GM18505 (cell line): ENCODE measurements around the gene ONECUT2.
"Not testable (repeated sequence)": the region's sequence is repeated elsewhere in the genome, so short reads cannot be mapped to it uniquely, and the experiment has no call there.

Source experiments
- ATAC-seq: cut with Tn5 transposase; IDR thresholded peaks from one replicate; pipeline ENCODE4 v1.9.1; 2021; ENCODE audit not compliant: unreplicated experiment
- POLR2A ChIP-seq: IDR thresholded peaks from 4 replicates; pipeline ENCODE4 v1.6.1; 2011; ENCODE audit warnings: borderline replicate concordance; ENCODE audit not compliant: insufficient read depth, insufficient read length; ENCODE audit errors: extremely low read depth

ONECUT2 gene

GRCh38 chr18:57498682-57499256 is 63.6 kb downstream of the ONECUT2 start:
- no peak for ATAC-seq
- no peak for TF ChIP-seq POLR2A

DNA sequence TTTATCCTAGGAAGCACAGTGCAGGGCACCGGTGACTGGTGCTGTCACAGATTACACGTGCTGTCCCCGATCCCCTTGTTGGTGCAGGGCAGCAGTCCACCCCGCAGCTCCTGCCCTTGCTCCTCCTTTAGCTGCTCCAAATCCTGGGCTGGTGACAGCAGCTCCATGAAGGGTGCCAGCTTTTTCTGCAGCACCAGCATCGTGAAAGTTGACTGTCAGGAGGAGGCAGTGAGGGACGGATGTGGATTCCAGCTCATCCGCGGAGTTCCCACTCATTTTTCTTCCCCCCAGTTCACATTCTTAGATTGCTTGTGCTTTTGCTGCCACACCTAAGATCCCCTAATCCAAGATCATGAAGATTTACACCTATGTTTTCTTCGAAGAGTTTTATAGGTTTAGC is 67.5 kb downstream of the ONECUT2 start:
- TF ChIP-seq POLR2A = no peak
- no peak for ATAC-seq

GRCh38 chr18:57505231-57505630 is 70.1 kb downstream of the ONECUT2 start:
- TF ChIP-seq POLR2A = no peak
- ATAC-seq = no peak

GRCh38 chr18:57516056-57516455 is 80.9 kb downstream of the ONECUT2 start:
- no peak for TF ChIP-seq POLR2A

DNA sequence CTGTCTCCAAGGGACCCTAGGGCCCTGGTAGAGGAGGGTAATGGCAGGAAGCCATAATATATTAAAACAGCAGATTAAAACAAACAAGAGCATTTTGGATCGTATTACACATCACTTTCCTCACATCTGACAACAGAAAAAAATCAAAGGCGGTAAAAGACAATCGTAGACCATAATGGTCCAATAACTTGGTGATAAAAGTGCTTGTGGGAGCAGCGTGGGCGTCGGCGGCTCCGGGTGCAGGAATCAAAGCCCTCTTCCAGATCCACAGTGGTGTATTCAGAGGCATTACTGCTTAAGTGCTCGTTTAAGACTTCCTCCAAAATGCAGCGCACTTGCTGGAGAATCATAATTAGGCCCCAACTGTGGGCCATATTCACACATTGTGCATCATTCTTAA is 83.4 kb downstream of the ONECUT2 start:
- TF ChIP-seq POLR2A = no peak
- ATAC-seq = no peak

More at GRCh38 chr18:57516056-57516455, 80.9 kb downstream of the ONECUT2 start:
- ATAC-seq = no peak

GRCh38 chr18:57519668-57520424 is 84.7 kb downstream of the ONECUT2 start:
- no peak for TF ChIP-seq POLR2A
- no peak for ATAC-seq

GRCh38 chr18:57522348-57522747 is 87.2 kb downstream of the ONECUT2 start:
- not testable (repeated sequence) for ATAC-seq

GRCh38 chr18:57523171-57523956 is 88.2 kb downstream of the ONECUT2 start:
- ATAC-seq = peak; percentile 66
- no peak for TF ChIP-seq POLR2A

DNA sequence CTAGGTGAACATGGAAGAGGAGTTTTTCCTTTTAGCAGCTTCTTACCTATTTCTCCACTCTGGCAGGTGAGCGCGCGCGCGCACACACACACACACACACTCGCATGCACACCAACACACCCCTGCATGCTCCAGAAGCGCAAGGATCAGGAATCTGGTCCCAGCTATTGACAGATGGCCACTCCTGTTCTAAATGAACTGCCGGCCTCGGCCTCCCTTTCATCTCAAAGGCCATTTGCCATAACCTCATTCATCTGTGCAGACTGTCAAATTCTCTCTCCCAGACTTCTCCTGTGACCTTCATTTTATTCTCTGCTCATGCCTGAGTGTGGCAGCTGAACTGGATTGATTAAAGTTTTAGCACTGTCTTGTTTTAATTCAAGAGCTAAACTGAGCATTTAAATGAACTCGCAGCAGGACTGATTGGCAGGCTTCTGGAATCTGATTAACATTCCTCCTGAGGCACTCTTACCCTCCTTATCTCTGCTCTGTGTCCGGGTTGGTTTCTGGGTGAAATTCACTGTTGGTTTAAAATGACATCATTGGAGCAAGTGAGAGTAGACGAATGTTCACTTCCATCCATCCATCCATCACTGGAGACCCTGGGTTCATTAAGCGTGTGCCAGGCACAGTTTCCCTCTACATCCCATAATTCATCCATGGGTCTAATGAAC is 92.5 kb downstream of the ONECUT2 start:
- no peak for TF ChIP-seq POLR2A
- no peak for ATAC-seq

GRCh38 chr18:57529151-57529550 is 94.0 kb downstream of the ONECUT2 start:
- no peak for TF ChIP-seq POLR2A
- no peak for ATAC-seq

- no peak for TF ChIP-seq POLR2A
- no peak for ATAC-seq
Observed at GRCh38 chr18:57533006-57533867, 98.1 kb downstream of the ONECUT2 start.

- no peak for ATAC-seq
- no peak for TF ChIP-seq POLR2A
Observed at GRCh38 chr18:57533868-57534510, 98.8 kb downstream of the ONECUT2 start.
